ENCODE data around the gene CEP63.

The CEP63 gene

DNA sequence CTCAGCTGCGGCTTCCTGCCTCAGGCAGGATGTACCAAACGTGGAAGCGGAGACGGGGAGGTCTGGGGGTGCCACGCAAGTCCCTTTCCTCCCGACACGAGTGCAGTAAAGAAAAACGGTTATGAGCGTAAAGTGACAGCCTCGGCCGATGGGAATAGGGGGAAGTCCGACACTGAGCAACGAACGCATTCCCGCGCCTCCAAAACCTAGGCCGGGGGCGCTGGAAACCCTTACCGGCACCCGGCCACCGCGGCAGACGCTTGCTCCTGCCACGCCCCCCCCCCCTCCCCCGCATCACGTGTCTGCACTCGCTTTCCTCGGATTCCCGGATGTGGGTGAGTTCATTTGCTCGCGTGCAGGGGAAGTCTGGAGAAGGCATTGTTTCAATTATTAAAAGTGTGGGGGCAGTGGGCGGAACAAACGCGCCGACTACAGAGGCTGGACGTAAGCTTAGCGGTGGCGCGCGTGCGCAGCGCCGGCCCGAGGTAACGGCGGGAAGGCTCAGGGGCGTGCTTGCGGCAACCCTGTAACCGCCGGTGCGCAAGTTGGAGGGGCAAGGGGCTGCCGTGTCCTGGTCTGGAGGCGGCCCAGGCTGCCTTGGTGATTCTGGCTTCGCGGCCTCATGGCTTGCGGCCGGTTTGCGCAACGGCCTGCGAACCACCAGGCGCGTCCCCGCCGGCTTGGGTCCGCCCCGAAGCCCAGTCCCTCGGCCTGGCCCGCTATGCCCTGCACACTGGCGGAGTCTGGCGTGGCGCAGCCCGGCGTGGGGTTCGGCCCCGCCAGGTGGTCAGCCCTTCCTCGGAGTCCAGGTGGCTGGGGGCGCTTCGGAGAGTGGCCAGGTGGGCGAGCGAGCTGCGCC lies at the start of gene CEP63, which contains the start of gene ANAPC13:
Gene CEP63, plus strand, starts transcription at position 340 of the 859 bp plus-strand sequence. CDS start 9,264 bp downstream, outside the sequence.
Gene ANAPC13, minus strand, starts transcription at position 268 of the 859 bp plus-strand sequence. CDS start 3,081 bp downstream, outside the sequence.
- DNase-seq = peak; percentile 100

DNA sequence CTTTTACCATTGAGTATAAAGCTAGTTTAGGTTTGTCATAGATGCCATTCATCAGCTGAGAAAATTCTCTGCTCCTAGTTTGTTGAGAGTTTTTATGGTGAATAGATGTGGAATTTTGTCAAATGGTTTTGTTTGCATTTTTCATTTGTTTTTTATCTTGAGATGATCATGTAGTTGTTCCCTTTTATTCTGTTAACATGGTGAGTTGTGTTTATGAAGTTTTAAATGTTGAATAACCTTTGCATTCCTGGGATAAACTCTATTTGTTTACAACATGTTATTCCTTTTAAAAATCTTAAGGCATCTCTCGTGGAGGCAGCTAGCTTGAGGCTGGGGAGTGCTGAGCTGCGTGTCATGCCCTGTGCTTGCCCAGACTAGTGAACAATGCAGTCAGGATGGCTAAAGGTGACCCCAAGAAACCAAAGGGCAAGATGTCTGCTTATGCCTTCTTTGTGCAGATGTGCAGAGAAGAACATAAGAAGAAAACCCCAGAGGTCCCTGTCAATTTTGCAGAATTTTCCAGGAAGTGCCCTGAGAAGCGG lies 48.6 kb upstream of the CEP63 start:
- DNase-seq = no peak

DNA sequence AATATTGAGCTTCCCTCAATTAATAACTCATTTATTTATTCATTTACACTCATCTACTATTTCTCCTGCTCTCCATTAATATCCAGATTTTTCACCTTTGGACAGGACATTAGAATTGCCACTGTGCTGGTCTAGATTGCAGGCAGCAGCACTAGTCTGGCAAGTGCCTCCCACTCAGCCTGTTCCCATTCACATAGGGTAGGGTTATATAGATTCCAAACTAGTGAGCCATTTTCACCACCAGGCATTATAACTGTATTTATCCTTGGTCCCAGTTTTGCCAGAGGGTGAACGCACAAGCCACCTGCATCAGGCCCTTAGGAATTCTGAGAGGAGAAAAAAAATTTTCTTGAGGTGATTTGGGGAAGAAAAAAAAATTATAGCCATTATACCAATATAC lies 44.5 kb upstream of the CEP63 start:
- no peak for DNase-seq

DNA sequence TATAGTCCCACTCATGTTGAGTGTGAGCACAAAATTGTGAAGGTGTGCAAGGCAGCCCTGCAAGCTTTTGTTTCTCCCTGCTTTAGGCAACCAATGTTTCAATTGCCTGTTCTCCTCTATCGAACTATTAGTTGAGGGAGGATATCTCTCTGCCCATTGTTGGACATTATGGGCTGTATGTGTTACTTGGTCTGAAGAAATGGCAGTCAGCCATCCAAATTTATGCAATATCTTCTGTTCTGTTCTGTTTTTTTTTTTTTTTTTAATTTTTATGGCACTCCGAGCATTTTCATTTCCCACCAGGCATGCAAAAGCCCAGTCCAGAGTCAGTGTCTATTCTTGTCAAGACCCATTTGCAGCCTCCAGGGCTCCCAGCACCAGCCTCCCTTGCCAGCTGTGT lies 44.0 kb upstream of the CEP63 start:
- no peak for DNase-seq

DNA sequence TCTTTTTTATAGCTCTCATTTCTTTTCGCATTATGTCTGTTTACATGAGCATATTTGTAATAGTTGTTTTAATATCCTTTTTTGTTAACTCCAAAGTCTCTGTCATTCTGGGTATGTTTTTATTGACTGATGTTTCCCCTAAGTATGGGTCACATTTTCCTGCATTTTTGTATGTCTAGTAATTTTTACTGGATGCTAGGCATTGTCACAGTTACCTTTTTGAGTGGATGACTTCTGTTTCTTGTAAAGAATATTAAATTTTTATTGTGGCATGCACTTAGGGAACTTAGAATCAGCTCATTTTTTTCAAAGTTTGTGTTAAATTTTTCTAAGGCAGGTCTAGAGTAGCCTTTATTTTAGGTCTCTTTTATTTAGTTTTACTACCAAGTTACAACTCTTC lies 40.8 kb upstream of the CEP63 start:
- DNase-seq = no peak

DNA sequence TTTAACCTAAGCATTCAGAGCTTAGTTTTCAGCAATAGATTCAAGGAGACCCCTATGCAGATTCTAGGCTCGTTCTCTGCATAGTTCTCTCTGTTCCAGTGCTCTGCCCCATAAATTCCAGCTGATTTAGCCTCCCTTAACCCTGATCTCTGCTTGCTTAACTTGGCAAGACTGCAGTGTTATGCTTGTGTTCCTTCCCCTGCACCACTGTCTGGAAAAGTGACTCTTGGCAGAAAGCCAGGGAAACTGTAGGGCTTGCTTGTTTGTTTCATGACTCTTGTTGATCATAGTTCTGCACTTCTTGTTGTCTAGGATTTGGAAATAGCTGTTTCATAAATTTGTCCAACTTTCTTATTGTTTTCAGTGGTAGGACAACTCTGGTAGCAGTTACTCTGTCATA lies 40.2 kb upstream of the CEP63 start:
- no peak for DNase-seq

DNA sequence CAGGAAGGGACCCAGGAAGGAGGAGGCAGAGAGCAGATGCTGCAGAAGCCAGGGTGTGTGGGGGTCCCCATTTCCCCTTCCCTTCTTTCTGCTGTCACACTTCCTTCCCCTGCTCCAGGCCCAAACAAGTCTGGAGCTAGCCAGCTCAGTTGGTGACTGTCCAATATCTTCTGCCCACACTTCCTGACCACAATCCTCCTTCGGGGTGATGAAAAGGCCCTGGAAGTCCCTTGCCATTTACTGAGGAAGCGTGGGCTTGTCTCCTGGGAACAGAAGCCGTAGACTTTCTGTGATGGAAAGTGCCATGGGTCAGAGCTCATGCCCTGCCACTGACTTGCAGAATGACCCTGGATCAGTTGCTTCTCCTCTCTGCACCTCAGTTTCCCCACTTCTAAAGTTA lies 39.1 kb upstream of the CEP63 start:
- no peak for DNase-seq

DNA sequence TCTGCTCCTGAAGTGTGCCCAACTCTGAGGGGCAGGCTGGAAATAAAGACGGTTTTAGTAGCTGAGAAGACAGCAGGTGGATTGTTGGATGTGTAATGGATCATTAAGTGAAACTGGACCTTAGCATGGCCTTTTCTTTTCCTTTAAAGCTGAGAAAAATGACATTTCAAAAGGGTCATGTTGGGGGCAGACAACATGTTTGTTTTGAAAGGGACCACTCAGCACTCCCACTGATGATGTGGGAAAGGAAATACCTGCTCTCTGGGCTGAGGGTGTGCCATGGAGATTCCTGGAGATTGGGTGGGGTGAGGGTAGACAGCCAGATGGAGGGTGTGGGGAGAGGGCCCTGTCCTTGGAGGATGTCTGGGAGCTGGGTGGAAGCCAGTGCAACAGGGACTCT lies 38.5 kb upstream of the CEP63 start:
- no peak for DNase-seq

DNA sequence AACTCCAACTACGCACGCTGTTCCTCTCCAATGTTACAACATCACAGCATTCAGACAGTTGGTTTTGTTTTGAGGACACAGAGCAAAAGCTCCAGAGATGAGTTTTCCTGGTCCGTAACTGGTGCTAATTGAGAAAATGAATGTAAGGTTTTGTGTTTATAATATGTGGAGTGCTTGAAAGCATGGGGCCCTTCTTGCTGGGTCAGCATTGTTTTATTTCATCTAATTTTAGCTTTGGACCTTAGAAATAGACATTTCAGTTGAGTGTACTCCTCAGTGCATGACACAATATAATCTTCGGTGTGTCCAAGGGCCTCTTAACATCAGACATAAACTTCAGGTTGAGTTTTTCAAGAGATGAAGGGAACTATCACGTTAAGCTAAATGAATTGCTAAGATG lies 37.2 kb upstream of the CEP63 start:
- no peak for DNase-seq

DNA sequence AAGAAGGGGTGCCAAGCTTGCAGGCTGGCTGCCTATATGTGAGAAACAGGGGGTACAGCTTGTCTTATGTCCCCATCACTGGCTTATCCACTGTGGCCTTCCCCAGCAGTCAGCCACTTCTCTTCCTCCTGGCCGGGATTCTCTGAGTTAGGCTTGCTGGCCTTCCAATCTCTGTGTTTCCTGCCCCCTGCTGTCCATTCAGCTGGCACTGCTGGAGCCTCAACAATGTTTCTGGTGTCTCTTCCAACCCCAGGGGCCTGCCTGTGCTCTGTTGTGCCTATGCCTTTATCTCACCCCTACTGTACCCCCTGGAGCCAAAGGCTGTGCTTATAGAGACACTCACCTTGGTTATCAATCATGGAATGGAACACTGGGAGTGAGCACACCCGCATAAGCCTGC lies 36.6 kb upstream of the CEP63 start:
- peak; percentile 68 for DNase-seq

DNA sequence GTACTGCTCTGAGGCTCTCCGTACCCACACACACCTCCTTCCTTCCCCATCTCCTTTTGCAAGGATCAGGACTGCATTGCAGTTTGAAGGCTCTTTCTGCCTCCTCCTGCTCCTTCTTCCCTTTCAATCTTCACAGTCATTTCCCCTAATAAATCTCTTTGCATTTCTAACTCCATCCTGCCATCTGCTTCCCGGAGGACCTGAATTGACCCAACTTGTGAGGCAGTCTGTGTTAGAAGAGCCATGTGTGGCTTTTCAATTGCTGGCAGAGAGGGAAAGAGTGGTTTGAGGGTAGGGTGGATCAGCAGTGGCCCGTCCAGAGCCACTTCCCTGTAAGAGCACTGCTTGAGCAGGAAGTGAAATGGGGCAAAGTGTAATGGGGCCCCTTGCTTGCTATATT lies 35.9 kb upstream of the CEP63 start:
- no peak for DNase-seq

DNA sequence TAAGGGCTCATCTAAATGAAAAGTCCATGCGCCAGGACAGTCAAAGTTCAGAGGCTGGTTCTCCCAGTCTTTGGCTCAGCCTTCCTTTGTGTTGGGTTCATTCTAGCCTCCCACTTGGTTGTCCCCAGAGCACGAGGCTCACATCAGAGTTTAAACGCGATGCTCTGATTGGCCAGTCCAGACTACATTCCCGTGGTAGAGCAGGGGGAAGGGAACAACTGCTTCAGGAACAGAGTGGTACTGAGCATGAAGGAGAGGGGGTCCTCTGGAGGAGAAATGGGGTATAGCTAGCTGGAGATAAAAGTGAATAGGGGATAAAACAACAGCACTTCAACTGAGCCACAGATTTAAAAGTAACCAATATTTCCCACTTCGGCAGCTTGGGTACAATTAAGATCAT lies 32.2 kb upstream of the CEP63 start:
- DNase-seq = no peak

DNA sequence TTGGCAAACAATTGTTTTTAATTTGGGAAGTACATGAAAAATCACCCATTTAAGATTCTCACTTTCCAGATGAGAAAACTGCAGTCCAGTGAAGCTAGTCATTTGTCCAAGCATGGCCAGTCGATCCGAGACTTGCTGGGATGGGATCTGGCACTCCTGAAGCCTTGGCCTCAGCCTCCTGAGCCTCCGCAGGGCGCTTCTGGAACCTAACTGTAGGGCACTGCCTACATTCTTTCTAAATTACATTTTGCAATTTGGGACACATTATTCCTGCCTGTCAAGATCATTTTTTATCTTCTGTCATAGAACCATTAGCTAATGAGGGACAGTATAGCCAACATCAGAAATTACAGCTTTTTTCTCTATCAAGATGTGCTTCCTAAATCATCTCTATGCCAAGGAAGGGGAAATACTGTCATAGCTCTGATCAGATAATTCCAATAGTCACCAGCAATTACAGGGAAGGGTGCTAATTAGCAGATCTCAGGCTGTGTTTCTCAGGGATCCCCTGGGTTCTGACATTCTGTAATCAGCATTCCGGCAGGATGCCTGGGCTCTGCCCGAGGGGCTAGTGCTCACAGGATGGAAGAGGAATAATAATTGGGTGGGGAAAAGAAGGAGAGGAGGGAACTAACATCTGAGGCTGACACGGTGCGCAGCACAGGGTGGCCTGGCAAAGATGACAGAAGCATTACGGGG lies 28.3 kb upstream of the CEP63 start:
- no peak for DNase-seq

DNA sequence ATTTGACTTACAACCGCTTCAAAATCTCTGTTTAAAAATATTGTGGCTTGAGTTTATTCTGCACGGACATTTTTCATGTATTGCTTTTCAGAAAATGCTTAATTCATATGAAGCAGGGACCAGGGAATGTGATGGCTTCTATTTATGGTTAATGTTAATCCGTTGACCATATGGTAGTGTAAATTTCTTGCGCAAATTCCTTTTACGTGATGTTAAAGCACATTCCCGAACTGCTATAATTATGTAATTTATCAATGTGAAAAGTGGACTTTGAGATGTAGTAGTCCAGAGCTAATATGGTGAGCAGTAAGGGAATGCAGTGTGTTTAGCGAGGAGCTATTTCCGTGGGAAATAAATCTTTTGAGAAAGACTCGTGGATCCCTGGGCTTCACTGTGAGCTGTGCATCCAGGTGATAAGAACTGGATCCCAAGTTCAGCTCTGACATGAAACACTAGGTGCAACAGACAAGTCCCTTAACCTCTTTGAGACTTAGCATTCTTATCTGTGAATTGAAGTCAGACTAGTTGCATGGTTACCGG lies 27.4 kb upstream of the CEP63 start:
- DNase-seq = no peak

DNA sequence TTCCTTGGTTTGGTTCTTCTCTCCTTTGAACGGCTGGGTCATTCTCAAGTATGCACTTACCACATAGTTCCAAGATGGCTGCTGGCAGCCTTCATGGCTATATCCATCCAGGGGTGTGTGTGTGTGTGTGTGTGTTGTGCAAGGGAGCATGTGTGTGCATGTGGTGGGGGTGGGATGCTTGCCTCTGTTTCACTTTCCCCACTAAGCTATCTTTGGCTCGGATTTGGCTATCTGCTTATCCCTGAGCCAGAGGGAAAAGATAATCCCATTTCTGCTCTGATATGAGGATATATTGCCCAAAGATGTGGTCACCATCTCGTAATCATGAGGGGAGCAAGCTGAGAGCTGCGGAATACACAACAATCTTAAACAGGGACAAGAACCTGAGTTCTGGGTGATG lies 26.3 kb upstream of the CEP63 start:
- no peak for DNase-seq

DNA sequence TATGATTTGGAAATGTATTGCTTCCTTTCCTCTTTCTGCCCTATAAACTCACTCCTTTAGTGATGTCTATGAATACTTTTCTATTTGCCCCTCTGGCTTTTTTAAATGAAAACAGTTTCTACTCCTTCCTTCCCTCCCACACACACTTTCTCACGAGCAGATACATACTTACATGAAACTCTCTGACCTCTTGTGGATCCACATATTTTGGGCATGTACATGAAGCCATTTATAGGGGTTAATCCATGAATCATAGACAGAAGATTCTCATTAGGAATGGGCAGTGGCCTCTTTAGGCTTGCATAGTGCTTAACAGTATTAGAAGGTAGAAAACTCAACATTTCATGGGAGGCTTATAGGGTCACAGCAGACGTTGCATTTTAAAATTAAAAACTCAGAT lies 24.9 kb upstream of the CEP63 start:
- no peak for DNase-seq

DNA sequence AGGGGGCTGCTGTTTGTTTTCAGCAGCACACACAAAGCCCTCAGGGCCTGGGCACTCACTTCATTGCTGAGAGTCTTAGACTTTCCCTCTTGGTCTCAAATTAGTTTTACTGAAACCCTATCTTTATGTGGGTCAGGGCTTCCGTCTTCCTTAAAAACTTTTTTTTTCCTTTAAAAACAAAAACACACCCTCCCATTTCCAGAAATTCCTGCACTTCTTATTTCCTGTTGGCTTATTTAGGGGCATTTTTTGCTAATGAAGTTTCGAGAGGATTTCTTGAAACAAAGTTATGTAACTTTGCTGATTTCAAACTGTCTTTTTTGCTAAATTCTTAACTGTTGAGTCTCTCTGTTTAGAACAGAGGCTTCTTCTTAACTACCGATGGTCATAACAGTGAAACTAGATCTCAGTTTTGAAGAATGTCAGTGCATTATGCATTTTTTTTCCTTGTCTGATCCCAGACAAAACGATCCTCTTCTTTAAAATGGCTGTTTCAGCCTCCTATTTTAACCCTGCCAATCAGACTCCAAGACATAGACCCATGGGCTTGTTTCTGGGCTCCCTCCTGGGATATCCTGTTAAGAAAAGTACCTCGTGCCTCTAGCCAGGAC lies 23.4 kb upstream of the CEP63 start:
- DNase-seq = no peak

DNA sequence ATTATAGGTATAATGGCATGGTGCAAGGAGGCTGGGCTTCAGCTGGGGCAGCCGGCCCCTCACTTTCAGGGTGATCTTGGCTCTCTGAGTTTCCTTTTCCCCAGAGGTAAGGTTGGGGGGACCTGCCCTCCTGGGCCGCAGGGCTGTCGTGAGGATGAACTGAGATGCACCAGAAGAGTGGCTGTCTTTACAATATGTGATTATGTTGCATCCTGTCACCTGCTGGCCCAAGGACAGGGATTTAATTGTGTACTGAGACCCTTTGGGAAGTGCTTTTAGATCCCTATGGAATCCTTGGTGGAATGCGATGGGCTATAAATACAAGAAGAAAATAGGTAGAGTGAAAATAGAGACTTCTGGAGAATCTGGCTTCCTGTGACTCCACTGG lies 22.2 kb upstream of the CEP63 start:
- no peak for DNase-seq

DNA sequence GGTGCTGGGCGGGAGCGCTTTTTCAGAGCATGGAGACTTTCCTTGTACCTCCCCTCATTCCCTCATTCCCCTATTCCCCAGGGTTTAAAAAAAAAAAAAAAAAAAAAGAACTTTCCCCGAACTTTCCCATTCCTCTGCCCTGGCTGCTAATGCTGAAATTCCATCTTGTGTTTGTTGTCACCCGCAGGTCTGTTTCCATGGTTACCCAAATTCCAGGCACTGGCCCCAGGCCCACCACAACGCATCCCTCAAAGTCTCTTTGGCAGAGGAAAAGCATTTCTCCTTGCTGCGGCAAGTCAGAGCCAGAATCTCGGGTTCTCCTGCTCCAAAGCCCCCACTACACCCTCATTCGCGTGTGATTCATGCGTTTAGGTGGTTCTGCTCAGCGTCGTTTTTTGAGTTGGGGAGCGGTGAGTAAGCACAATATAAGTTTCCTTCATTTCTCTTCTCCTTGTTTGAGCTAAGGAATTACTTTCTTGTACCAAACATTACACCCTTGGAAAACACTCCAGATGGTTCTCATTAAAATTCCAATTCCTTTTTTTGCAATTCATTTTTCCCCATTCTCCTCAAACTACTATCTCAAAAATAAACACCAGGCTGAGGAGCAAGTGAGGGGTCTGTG lies 21.7 kb upstream of the CEP63 start:
- no peak for DNase-seq

DNA sequence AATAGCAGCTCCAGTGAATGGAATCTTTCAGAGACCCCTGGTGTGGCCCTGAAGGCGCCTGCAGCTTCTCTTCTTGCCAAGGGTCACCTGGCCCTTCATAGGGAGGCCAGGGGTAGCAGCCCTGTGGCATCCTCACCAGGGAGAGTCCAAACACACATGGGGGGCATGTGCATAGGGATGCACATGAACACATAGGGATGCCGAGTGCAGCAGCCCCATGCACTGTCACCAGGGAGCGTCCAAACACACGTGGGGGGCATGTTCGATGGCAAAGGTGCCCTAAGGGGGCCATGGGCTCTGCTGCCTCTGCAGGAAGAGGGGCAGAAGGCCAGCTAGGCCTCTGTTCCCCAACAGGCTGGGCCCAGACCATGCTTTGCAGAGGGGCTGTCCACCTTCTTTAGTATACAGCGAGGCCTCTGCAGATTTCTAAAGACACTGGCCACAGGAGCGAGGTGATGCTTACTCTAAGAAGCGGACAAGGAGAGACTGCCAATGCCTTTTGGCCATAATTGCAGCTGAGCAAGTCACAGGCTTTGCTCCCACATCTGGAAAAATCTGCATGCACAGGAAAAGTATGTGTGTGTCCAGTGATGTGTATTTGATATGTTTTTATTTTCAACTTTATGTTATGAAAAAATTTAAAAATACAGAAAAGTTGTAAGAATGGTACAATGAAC lies 21.0 kb upstream of the CEP63 start:
- no peak for DNase-seq

DNA sequence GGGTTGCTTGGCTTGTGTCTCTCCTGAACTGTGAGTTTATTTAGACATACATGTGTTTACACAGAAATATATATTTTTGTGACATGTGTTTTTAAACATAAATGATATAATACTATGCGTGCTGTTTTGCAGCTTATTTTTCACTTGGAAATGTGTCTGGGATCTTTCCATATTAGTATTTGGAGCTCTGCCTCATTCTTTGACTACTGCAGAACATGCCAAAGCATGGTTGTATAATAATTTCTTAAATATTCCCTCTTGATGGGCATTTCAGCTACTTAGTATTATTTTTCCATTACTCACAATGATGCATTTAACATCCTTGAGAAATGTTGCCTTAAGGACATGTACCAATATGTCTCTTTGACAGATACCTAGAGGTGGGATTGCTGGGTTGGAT lies 19.5 kb upstream of the CEP63 start:
- DNase-seq = no peak

DNA sequence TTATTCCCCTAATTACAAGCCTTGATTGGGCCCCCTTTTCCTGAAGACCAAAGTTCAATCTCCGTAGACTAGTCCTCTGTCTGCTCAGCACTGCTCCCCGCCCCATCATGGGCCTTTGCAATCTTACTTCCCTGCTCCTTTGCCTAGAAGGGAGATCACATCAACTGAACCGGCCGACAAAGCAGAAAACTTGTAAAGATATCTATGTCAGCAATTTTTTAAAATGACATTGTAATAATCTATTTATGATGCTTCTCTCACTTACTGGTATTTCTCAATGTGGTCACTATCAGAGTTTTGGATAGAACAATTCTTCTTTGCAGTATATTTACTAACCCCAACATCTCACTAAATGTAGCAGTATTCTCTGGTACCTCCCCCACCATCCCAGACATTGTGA lies 17.3 kb upstream of the CEP63 start:
- no peak for DNase-seq
